ENCODE data around the gene PCAT6. TPM values are rescaled to one million over a fixed set of nuclear protein-coding genes. Genes with fewer than 3 reads are reported as not detected.

PCAT6 gene
- total RNA-seq, 4 donors from 2014 or later, result not detected

DNA sequence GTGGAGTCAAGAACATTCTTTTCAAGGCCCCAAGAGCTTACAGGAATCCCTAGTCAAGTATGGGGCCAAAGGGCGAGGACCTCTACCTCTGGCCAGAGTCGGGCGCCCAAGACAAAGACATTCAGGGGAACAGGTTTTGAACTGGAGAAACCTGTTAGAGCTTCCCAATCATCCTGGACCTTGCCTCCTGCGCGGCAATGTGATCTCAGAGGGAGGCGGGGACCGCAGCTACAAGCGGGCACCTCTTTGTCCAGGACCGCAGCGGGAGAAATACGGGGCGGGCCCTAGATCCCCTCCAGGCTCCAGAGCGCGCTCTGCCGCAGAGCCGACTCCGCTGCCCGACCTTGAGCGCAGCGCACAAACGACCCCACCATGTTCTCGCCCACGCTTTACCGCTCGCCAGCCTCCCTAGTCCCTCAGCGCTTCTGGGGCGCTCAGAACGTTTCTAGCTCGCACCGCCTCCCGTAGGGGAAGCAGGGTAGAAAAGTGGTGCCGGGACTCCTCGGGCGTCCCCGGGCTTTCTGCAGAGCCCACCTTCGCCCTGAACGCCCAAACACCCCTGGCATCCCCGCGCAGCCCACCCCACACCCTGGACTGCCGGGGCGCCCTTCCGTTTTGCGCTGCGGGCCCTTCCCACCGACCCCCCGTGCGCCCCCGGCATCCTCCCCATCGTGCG, 50.1 kb downstream of the PCAT6 start:
- TF ChIP-seq EP300 (IDR thresholded peaks at IDR 0.05) (no peak), POLR2A (IDR thresholded peaks at IDR 0.05) (no peak)
- TF ChIP-seq, protein P1, sequence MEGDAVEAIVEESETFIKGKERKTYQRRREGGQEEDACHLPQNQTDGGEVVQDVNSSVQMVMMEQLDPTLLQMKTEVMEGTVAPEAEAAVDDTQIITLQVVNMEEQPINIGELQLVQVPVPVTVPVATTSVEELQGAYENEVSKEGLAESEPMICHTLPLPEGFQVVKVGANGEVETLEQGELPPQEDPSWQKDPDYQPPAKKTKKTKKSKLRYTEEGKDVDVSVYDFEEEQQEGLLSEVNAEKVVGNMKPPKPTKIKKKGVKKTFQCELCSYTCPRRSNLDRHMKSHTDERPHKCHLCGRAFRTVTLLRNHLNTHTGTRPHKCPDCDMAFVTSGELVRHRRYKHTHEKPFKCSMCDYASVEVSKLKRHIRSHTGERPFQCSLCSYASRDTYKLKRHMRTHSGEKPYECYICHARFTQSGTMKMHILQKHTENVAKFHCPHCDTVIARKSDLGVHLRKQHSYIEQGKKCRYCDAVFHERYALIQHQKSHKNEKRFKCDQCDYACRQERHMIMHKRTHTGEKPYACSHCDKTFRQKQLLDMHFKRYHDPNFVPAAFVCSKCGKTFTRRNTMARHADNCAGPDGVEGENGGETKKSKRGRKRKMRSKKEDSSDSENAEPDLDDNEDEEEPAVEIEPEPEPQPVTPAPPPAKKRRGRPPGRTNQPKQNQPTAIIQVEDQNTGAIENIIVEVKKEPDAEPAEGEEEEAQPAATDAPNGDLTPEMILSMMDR (IDR thresholded peaks at IDR 0.05), result no peak
- no peaks in the 10 kb centered on the region for H3K27me3 ChIP-seq
- H3K9me3 ChIP-seq, result no peaks in the 10 kb centered on the region
- WGBS, 2 donors, result 4% methylated on average over 32 to 38 of the region's 50 CpGs
- peaks cover 0 to 25% (median 5%) of the 10 kb centered on the region in 4 donors for H3K4me1 ChIP-seq
- H3K4me3 ChIP-seq, result peak overlapping the region; percentile 44 to 83 (median 70)
- no peaks in the 10 kb centered on the region for H3K36me3 ChIP-seq
- no peak for DNase-seq (ENCODE audit: low spot score in 2 of 2)
- H3K27ac ChIP-seq, result peak overlapping the region in 3 of 4 donors; percentile 13 to 65 (median 41)

Small RNA genes lying within 50 kb of the gene (small RNA-seq; reads per million reads assigned to genes)
- gene AC098934.3, result not detected

Other genes with a start within 250 kb of the PCAT6 start
- gene SYT2, start 100.5 kb upstream of the PCAT6 start, total RNA-seq, result under 1 TPM in 1 of 4 donors, not detected in 3; under 0.01 TPM
- 10 to 100 TPM; 39.8 to 61.5 (median 41.2) TPM for gene KDM5B, start 2.5 kb upstream of the PCAT6 start, total RNA-seq
- 1 to 10 TPM; 2.9 to 4.5 (median 3.2) TPM for gene RABIF, start 78.2 kb downstream of the PCAT6 start, total RNA-seq
- 10 to 100 TPM; 15.3 to 23.4 (median 20.8) TPM for gene KLHL12, start 116.3 kb downstream of the PCAT6 start, total RNA-seq
- gene ADIPOR1, start 147.4 kb downstream of the PCAT6 start, total RNA-seq, result 10 to 100 TPM; 68.6 to 95.1 (median 80.1) TPM
- 10 to 100 TPM; 36.6 to 48.9 (median 42.2) TPM for gene CYB5R1, start 156.3 kb downstream of the PCAT6 start, total RNA-seq
- gene TMEM183A, start 196.4 kb downstream of the PCAT6 start, total RNA-seq, result 10 to 100 TPM; 64.3 to 80.6 (median 74.7) TPM
- 10 to 100 TPM in 1 of 4 donors, under 1 TPM in 3; under 0.01 to 24.6 (median 0.30) TPM for gene PPFIA4, start 215.5 kb downstream of the PCAT6 start, total RNA-seq